Measurements from ENCODE around the gene OXA1L. TPM values are rescaled to one million over a fixed set of nuclear protein-coding genes. Genes with fewer than 3 reads are reported as not detected.

OXA1L gene
- total RNA-seq (ENCODE audit: low replicate concordance): 101 and 116 TPM in 2 replicates

- TF ChIP-seq CTCF (IDR thresholded peaks at IDR 0.05): no peak
- TF ChIP-seq EZH2 (IDR thresholded peaks at IDR 0.05): peak; percentile 24
- TF ChIP-seq EZH2phosphoT487 (IDR thresholded peaks at IDR 0.05): no peak
- no peaks in the 10 kb centered on the region for H3K27me3 ChIP-seq
- H3K79me2 ChIP-seq (ENCODE audit: low read depth): peaks cover 28% of the 10 kb centered on the region
- H3K9me3 ChIP-seq (ENCODE audit: low read depth): no peaks in the 10 kb centered on the region
- H4K20me1 ChIP-seq (ENCODE audit: low read depth): no peaks in the 10 kb centered on the region
- Mint-ChIP-seq H3K36me3 (peaks cover 46% of the 10 kb centered on the region), H3K27ac (peak within 1 kb of the TSS; percentile 96), H3K4me1 (peaks cover 20% of the 10 kb centered on the region), H3K9me3 (peaks cover 17% of the 10 kb centered on the region), H3K27me3 (ENCODE audit: insufficient read depth, low read depth) (no peaks in the 10 kb centered on the region), H3K4me3 (peak within 1 kb of the TSS; percentile 90)
- H3K4me2 ChIP-seq: peak within 1 kb of the TSS; percentile 98
- H3K9ac ChIP-seq: peak within 1 kb of the TSS; percentile 75
- H3K36me3 ChIP-seq: no peaks in the 10 kb centered on the region
- H3K27ac ChIP-seq: peak within 1 kb of the TSS; percentile 34
- H2AFZ ChIP-seq (replicated peaks): peak within 1 kb of the TSS; percentile 97
- peak within 1 kb of the TSS; percentile 92 for H3K4me3 ChIP-seq
- H3F3A ChIP-seq (ENCODE audit: low read depth): no peaks in the 10 kb centered on the region
- peak; percentile 96 for DNase-seq (ENCODE audit: low spot score)
- peaks cover 12% of the 10 kb centered on the region for H3K4me1 ChIP-seq
These were observed at the start of gene OXA1L for GRCh38 chr14:22766457-22767322. OXA1L (plus strand) TSS chr14:22766688; CDS start chr14:22766702, 14 bp downstream.

- Histone ChIP-seq H3K9me3 (ENCODE audit: low read depth) (no peaks in the 10 kb centered on the region), H3K4me3 (no peak overlapping the region), H3F3A (ENCODE audit: low read depth) (peaks cover 8% of the 10 kb centered on the region), H3K36me3 (no peaks in the 10 kb centered on the region), H3K27ac (no peak overlapping the region), H3K9ac (no peak overlapping the region), H3K4me1 (no peaks in the 10 kb centered on the region), H2AFZ (replicated peaks) (no peak overlapping the region), H3K79me2 (ENCODE audit: low read depth) (no peaks in the 10 kb centered on the region), H3K4me2 (no peak overlapping the region), H3K27me3 (peaks cover 12% of the 10 kb centered on the region), H4K20me1 (ENCODE audit: low read depth) (no peaks in the 10 kb centered on the region)
- Mint-ChIP-seq H3K4me1 (no peaks in the 10 kb centered on the region), H3K36me3 (no peaks in the 10 kb centered on the region), H3K4me3 (no peak overlapping the region), H3K9me3 (peaks cover 4% of the 10 kb centered on the region), H3K27ac (no peak overlapping the region), H3K27me3 (ENCODE audit: insufficient read depth, low read depth) (peaks cover 3% of the 10 kb centered on the region)
- no peak for DNase-seq (ENCODE audit: low spot score)
- TF ChIP-seq EZH2phosphoT487 (IDR thresholded peaks at IDR 0.05): no peak
- TF ChIP-seq EZH2 (IDR thresholded peaks at IDR 0.05): no peak
- no peak for TF ChIP-seq CTCF (IDR thresholded peaks at IDR 0.05)
These were observed 48.4 kb upstream of the OXA1L start for GRCh38 chr14:22718091-22718490.

- no peak overlapping the region for H2AFZ ChIP-seq (replicated peaks)
- Mint-ChIP-seq H3K9me3 (peaks cover 4% of the 10 kb centered on the region), H3K36me3 (no peaks in the 10 kb centered on the region), H3K4me1 (peaks cover 10% of the 10 kb centered on the region), H3K4me3 (no peak overlapping the region), H3K27ac (no peak overlapping the region), H3K27me3 (ENCODE audit: insufficient read depth, low read depth) (peaks cover 7% of the 10 kb centered on the region)
- TF ChIP-seq EZH2phosphoT487 (IDR thresholded peaks at IDR 0.05) (no peak), EZH2 (IDR thresholded peaks at IDR 0.05) (no peak), CTCF (IDR thresholded peaks at IDR 0.05) (no peak)
- peaks cover 9% of the 10 kb centered on the region for H3K4me1 ChIP-seq
- H3K36me3 ChIP-seq: no peaks in the 10 kb centered on the region
- H3K4me2 ChIP-seq: no peak overlapping the region
- no peaks in the 10 kb centered on the region for H4K20me1 ChIP-seq (ENCODE audit: low read depth)
- H3K9ac ChIP-seq: no peak overlapping the region
- no peak overlapping the region for H3K4me3 ChIP-seq
- no peak for DNase-seq (ENCODE audit: low spot score)
- no peaks in the 10 kb centered on the region for H3K79me2 ChIP-seq (ENCODE audit: low read depth)
- no peaks in the 10 kb centered on the region for H3K27me3 ChIP-seq
- H3K9me3 ChIP-seq (ENCODE audit: low read depth): no peaks in the 10 kb centered on the region
- H3F3A ChIP-seq (ENCODE audit: low read depth): peaks cover 5% of the 10 kb centered on the region
- H3K27ac ChIP-seq: no peak overlapping the region
These were observed 45.3 kb upstream of the OXA1L start for GRCh38 chr14:22721213-22721612.

Measured in neural progenitor cell (in vitro differentiated cells).